GM21737 (cell line): ENCODE results near the gene ATP9B.
"Not testable (repeated sequence)": the region's sequence is repeated elsewhere in the genome, so short reads cannot be mapped to it uniquely, and the experiment has no call there.

Experiments
- ATAC-seq: cut with Tn5 transposase; IDR thresholded peaks from one replicate; pipeline ENCODE4 v1.9.1; 2021; ENCODE audit warnings: mild to moderate bottlenecking, moderate library complexity; ENCODE audit not compliant: unreplicated experiment

ATP9B gene

GRCh38 chr18:79274823-79275222, 205.6 kb downstream of the ATP9B start:
- ATAC-seq, result no peak

GRCh38 chr18:79275461-79275860, 206.3 kb downstream of the ATP9B start:
- ATAC-seq, result no peak

- peak; percentile 79 for ATAC-seq
Measured at GRCh38 chr18:79275992-79276391, 206.8 kb downstream of the ATP9B start.

- ATAC-seq, result no peak
Measured at GRCh38 chr18:79278896-79279295, 209.7 kb downstream of the ATP9B start.

- no peak for ATAC-seq
Measured at GRCh38 chr18:79283131-79283810, 214.1 kb downstream of the ATP9B start.

- no peak for ATAC-seq
Measured at GRCh38 chr18:79283929-79284328, 214.7 kb downstream of the ATP9B start.

GRCh38 chr18:79285191-79285590, 216.0 kb downstream of the ATP9B start:
- ATAC-seq, result not testable (repeated sequence)

- ATAC-seq, result not testable (repeated sequence)
Measured at GRCh38 chr18:79290409-79290808, 221.2 kb downstream of the ATP9B start.

- no peak for ATAC-seq
Measured at GRCh38 chr18:79290876-79291275, 221.7 kb downstream of the ATP9B start.

- ATAC-seq, result no peak
Measured at GRCh38 chr18:79294235-79294634, 225.0 kb downstream of the ATP9B start.

GRCh38 chr18:79299272-79299671, 230.1 kb downstream of the ATP9B start:
- ATAC-seq, result no peak

- no peak for ATAC-seq
Measured at GRCh38 chr18:79299711-79300110, 230.5 kb downstream of the ATP9B start.

- no peak for ATAC-seq
Measured at GRCh38 chr18:79300413-79300812, 231.2 kb downstream of the ATP9B start.

GRCh38 chr18:79302120-79302519, 232.9 kb downstream of the ATP9B start:
- ATAC-seq, result no peak

- ATAC-seq, result no peak
Measured at GRCh38 chr18:79305911-79306310, 236.7 kb downstream of the ATP9B start.

GRCh38 chr18:79309614-79310358, 240.6 kb downstream of the ATP9B start:
- ATAC-seq, result no peak

GRCh38 chr18:79314838-79315388, 245.7 kb downstream of the ATP9B start:
- ATAC-seq, result no peak

- no peak for ATAC-seq
Measured at GRCh38 chr18:79315596-79315995, 246.4 kb downstream of the ATP9B start.

GRCh38 chr18:79317703-79318102, 248.5 kb downstream of the ATP9B start:
- no peak for ATAC-seq

GRCh38 chr18:79318142-79318673, 249.0 kb downstream of the ATP9B start:
- no peak for ATAC-seq

GRCh38 chr18:79320216-79320850, 251.1 kb downstream of the ATP9B start:
- ATAC-seq, result no peak
